HG03159 (cell line): ENCODE measurements around the gene FXN.
"Not testable (repeated sequence)": the region's sequence is repeated elsewhere in the genome, so short reads cannot be mapped to it uniquely, and the experiment has no call there.

Experiments used
- ATAC-seq: cut with Tn5 transposase; IDR thresholded peaks from one replicate; pipeline ENCODE4 v1.9.1; 2021; ENCODE audit warnings: mild to moderate bottlenecking, moderate library complexity; ENCODE audit not compliant: unreplicated experiment

The FXN gene

GRCh38 chr9:69035438-69036308 lies at the start of gene FXN:
Gene FXN, plus strand, starts transcription at chr9:69035752. Its CDS starts 31 bp downstream, at chr9:69035783.
- peak; percentile 91 for ATAC-seq

DNA sequence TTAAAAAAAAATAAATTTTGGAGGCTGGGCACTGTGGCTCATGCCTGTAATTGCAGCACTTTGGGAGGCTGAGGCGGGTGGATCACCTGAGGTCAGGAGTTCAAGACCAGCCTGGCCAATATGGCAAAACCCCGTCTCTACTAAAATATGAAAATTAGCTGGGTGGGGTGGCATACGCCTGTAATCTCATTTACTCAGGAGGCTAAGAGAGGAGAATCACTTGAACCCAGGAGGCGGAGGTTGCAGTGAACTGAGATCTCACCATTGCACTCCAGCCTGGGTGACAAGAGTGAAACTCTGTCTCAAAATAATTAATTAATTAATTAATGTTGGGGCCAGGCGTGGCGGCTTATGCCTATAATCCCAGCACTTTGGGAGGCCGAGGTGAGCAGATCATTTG lies 48.6 kb upstream of the FXN start:
- not testable (repeated sequence) for ATAC-seq

DNA sequence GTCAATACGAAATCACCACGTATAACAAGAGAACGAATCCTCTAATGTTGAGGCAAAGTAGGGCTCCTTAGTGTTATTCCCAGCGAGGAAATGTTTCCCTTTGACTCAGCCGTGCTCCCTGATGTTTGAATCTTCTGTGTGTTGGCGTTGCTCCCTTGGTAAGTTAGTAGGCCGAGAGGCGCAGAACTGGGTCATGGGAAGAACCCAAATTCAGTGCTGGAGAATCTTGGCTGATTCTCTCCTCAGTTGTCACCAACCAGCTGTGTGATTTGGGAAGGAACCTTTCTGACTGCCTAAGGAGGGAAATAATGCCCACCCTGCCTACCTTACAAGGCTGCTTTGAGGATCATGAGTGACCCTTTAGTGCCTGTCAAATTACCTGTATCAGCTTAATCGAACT lies 44.1 kb upstream of the FXN start:
- no peak for ATAC-seq

- no peak for ATAC-seq
Observed at GRCh38 chr9:68995776-68996175, 39.8 kb upstream of the FXN start.

DNA sequence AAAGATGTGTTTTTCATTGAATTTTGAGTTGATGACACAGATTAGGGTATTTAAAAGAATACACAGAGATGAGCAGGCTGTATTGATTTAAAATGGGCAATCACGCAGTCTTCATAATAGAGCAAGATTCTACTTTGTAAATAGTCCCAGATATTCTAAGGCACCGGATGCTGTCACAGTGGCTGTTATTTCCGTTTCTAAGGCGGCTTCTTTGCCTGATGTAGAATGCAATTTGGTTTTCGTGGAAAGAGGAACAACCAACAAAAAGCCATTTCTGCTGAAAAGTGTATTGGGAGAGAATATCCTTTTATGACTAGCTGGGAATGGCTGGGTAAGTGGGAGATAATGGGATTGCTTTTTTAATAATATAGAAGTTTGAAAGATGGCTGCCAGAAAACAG lies 39.1 kb upstream of the FXN start:
- no peak for ATAC-seq

GRCh38 chr9:68997666-68998065 lies 37.9 kb upstream of the FXN start:
- ATAC-seq: no peak

- no peak for ATAC-seq
Observed at GRCh38 chr9:68998385-68998784, 37.2 kb upstream of the FXN start.

GRCh38 chr9:68998812-68999211 lies 36.7 kb upstream of the FXN start:
- ATAC-seq: no peak

GRCh38 chr9:68999393-69000105 lies 36.0 kb upstream of the FXN start:
- ATAC-seq: peak; percentile 77

GRCh38 chr9:69001921-69002320 lies 33.6 kb upstream of the FXN start:
- no peak for ATAC-seq

DNA sequence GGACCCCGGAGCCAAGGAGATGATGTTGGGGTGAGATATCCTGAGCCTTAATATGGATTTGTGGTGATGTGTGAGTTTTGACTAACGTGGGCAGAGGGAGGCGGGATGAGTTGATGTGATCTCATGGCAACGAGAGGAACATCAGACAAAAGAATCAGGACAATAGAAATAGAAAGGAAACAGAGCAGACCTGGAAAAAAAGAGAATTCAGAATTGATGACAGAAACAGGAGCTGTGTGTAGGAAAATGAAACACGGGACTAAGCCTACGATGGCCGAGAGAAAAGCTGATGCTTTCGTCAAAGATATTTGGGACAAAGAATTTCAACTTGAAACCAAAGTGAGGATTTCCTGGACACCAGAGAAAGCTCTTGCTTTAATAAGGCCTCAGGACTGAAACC lies 32.5 kb upstream of the FXN start:
- ATAC-seq: no peak

GRCh38 chr9:69004836-69005235 lies 30.7 kb upstream of the FXN start:
- ATAC-seq: no peak

GRCh38 chr9:69009708-69010107 lies 25.8 kb upstream of the FXN start:
- ATAC-seq: no peak

GRCh38 chr9:69012696-69013381 lies 22.7 kb upstream of the FXN start:
- no peak for ATAC-seq

DNA sequence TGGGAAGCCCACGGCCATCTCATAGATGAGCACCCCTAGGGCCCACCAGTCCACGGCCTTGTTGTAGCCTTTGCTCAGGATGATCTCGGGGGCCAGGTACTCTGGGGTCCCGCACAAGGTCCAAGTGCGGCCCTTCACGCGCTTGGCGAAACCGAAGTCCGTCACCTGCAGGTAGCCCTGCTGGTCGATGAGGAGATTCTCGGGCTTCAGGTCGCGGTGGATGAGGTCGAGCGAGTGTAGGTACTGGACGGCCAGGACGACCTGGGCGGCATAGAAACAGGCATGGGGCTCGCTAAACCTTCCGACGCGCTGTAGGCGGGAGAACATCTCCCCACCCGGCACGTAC lies 22.2 kb upstream of the FXN start:
- no peak for ATAC-seq

DNA sequence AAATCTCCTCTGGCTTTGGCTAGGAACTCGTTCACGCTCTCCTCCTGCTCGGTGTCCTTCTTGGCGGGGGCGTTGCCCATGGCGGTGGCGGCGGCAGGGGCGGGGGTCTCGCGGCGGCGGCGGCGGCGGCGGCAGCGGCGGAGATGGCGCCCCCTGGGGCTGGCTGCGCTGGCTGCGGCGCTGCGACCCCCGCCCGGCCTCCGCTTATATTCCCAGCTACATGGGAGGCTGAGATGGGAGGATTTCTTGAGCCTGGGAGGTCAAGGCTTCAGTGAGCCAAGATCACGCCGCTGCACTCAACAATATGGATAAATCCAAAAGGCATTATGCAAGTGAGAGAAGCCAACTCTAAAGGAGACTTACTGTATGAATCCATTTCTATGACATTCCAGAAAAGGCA lies 21.5 kb upstream of the FXN start, which contains the start of gene PRKACG:
TSS of gene PRKACG (minus strand) at position 101 of the 400 bp plus-strand sequence. CDS start at position 80, 21 bp downstream.
- ATAC-seq: no peak

DNA sequence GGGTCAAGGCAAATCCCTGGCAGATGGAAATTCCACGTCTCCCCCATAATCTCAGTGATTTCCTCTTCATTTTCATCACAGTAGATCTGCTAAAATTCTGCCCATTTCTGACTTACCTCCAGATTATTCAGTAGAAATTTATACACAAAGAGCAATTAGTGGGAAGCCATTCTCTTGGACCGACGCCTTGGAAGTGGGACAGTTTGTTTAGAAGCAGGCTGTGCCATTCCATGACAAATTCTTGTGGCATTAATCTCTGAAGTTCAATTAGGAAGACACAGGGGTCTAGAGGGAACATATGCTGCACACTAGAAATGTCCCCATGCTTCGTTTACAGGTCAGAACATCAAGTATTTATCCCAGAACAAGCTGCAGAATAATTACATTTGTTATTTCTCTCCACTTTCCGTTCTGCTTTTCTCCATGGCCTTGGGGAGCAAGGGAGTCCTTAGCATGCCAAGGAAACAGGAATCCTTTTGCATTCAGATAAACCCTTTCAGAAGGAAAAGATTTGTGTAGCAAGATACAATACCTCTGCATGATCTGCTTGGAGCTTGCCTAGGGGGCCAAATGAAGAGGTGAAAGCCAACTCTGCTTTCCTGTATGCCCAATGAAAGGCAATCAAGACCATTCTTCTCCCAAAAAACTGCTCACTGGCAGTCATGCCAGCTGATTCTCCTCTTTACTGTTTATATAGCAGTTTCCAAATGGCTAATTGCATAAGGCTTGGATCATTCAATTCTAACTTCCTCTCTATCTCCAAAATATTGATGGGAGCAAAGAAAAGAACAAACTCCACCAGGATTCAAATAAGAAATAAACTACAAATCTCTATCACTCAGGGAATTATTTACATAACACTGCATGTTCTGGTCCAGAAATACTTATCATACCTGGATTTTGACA lies 19.1 kb upstream of the FXN start:
- ATAC-seq: no peak

GRCh38 chr9:69018737-69019136 lies 16.8 kb upstream of the FXN start:
- no peak for ATAC-seq

GRCh38 chr9:69019808-69020207 lies 15.7 kb upstream of the FXN start:
- no peak for ATAC-seq

DNA sequence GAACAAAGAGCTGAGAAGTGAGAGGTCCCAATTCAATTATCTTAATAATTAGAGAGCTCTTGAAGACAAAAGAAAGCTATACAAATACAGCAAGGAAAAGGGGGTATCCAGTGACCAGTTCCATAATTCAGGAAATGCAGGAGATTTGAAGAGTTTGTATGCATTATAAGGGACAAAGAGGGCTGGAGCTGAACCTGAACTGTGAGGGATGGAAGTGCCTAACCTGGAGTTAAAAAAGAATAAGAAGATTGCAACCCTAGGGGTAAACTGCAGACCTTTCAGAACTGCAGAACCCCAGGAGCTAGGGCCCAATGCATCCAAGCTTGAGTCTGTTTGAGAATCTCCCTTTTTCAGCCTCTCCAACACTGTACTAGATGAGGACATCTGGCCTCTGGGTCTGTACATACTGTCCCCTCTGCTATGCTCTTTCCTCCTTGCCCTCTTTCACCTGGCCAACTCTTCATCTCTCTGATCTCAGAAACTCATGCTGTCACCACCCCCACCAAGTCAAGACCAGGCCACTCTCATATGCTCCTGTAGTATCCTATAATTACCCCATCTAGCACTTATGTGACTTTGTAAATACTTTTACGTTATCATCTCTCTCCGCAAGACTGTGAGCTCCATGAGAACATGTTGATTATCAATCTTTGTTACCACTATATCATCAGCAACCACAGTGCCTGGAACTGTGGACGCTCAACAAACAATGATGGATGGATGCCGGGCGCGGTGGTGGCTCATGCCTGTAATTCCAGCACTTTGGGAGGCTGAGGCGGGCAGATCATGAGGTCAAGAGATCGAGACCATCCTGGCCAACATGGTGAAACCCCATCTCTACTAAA lies 15.0 kb upstream of the FXN start:
- ATAC-seq: no peak
